ENCODE data around the gene LUC7L3. TPM values are rescaled to one million over a fixed set of nuclear protein-coding genes. Genes with fewer than 3 reads are reported as not detected.
A peak's percentile ranks its signal among the peaks of the same experiment; 100 is the strongest.

Gene LUC7L3
- total and polyA plus RNA-seq, 2 experiments from 2014 or later = 69.3 to 501 TPM

GRCh38 chr17:50767446-50767845 is 48.0 kb downstream of the LUC7L3 start, which contains the start of gene ANKRD40CL:
Gene ANKRD40CL, minus strand, starts transcription at chr17:50767518. Its CDS starts 605 bp downstream, at chr17:50766913.
- Histone ChIP-seq H2AFZ (peak within 1 kb of the TSS; percentile 88; the same call in 1 of the 2 replicates), H4K20me1 (replicated peaks; ENCODE audit: insufficient read depth) (no peaks in the 10 kb centered on the region), H3K4me2 (no peak within 1 kb of the TSS), H3K9me2 (ENCODE audit: insufficient read depth) (no peaks in the 10 kb centered on the region), H3K27ac (ENCODE audit: low read depth) (no peak within 1 kb of the TSS), H3K4me3 (no peak within 1 kb of the TSS), H3K27me3 (ENCODE audit: insufficient read depth) (no peaks in the 10 kb centered on the region), H3F3A (replicated peaks; ENCODE audit: low read depth) (no peaks in the 10 kb centered on the region), H3K36me3 (ENCODE audit: insufficient read depth) (no peaks in the 10 kb centered on the region; the same call in 1 of the 2 replicates), H3K4me1 (ENCODE audit: insufficient read depth) (peaks cover 11% of the 10 kb centered on the region; the same call in 1 of the 2 replicates), H3K79me2 (replicated peaks; ENCODE audit: insufficient read depth) (no peaks in the 10 kb centered on the region)
- ATAC-seq (no peak), DNase-seq (ENCODE audit: low spot score) (no peak)
- no peaks in the 10 kb centered on the region for H3K36me3 Mint-ChIP-seq (ENCODE audit: low read depth)
- H3K9me3 Mint-ChIP-seq = no peaks in the 10 kb centered on the region
- H3K4me1 Mint-ChIP-seq = peaks cover 20% of the 10 kb centered on the region
- TF ChIP-seq ETS1 (IDR thresholded peaks at IDR 0.05) (no peak), ZNF331 (CRISPR knock-in tag; IDR thresholded peaks at IDR 0.05; ENCODE audit: low read depth) (no peak), ZNF462 (CRISPR knock-in tag; IDR thresholded peaks at IDR 0.05) (no peak), EZH2 (IDR thresholded peaks at IDR 0.05; ENCODE audit: low read depth, unreplicated experiment) (no peak), REST (IDR thresholded peaks at IDR 0.05; ENCODE audit: unreplicated experiment) (no peak), EZH2phosphoT487 (IDR thresholded peaks at IDR 0.05; ENCODE audit: unreplicated experiment) (no peak), CREB1 (CRISPR knock-in tag; IDR thresholded peaks at IDR 0.05; ENCODE audit: low read depth) (no peak), CTCF (conservative IDR thresholded peaks at IDR 0.05; ENCODE audit: low read depth in 2 of 2) (no peak), NANOG (IDR thresholded peaks at IDR 0.05; ENCODE audit: borderline replicate concordance) (no peak), POLR2AphosphoS5 (IDR thresholded peaks at IDR 0.05; ENCODE audit: low read depth) (no peak), JUNB (IDR thresholded peaks at IDR 0.05; ENCODE audit: unreplicated experiment) (no peak), ZNF114 (CRISPR knock-in tag; IDR thresholded peaks at IDR 0.05) (no peak), STAT1 (IDR thresholded peaks at IDR 0.05; ENCODE audit: unreplicated experiment) (no peak)
- peaks cover 13% of the 10 kb centered on the region for H3K27me3 Mint-ChIP-seq (ENCODE audit: insufficient read depth, low read depth, poor library complexity)
- no peak within 1 kb of the TSS for H3K4me3 Mint-ChIP-seq
- H3K27ac Mint-ChIP-seq = no peak within 1 kb of the TSS

Measured in GM23338 (cell line).